Endometrial microvascular endothelial cells (primary cell): ENCODE results near the gene IFNL1. TPM values are rescaled to one million over a fixed set of nuclear protein-coding genes. Genes with fewer than 3 reads are reported as not detected.
"Not testable (repeated sequence)": the region's sequence is repeated elsewhere in the genome, so short reads cannot be mapped to it uniquely, and the experiment has no call there.

ENCODE experiments used
- in situ Hi-C: cut with HindIII; loops from 2 replicates; pipeline ENCODE4 v1.10.0; 2017; ENCODE audit warnings: low sequenced_read_pairs, low pct_unique_long_range_greater_than_20kb; ENCODE audit errors: inconsistent ontology term
- total RNA-seq: library from RNA; depleted of rRNA; stranded (reverse); fragments of >200 nt; gene quantifications from one replicate; pipeline ENCODE4 v1.2.3, GENCODE V29; 2015; ENCODE audit errors: inconsistent ontology term

IFNL1 gene
- total RNA-seq, 1 donor from 2014 or later: not detected

GRCh38 chr19:39268531-39269223 lies 27.5 kb upstream of the IFNL1 start:
- in situ Hi-C loops: not testable (repeated sequence)

DNA sequence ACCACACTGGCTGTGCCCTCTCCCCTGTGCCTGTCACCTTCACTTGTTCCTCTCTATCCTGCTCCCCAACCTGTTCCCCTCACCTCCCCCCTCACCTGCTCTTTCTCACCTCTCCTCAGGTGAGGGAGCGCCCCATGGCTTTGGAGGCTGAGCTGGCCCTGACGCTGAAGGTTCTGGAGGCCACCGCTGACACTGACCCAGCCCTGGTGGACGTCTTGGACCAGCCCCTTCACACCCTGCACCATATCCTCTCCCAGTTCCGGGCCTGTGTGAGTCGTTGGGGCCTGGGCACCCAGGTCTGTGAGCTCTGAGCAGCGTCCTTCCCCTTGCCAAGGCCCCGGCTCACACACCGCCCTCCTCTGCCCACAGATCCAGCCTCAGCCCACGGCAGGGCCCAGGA lies 26.8 kb upstream of the IFNL1 start:
- in situ Hi-C loops: not testable (repeated sequence)

- in situ Hi-C loops: no loop called here
Measured at GRCh38 chr19:39270036-39270871, 26.0 kb upstream of the IFNL1 start.

- in situ Hi-C loops: not testable (repeated sequence)
Measured at GRCh38 chr19:39273859-39274258, 22.3 kb upstream of the IFNL1 start.

- in situ Hi-C loops: no loop called here
Measured at GRCh38 chr19:39275578-39275977, 20.6 kb upstream of the IFNL1 start.

DNA sequence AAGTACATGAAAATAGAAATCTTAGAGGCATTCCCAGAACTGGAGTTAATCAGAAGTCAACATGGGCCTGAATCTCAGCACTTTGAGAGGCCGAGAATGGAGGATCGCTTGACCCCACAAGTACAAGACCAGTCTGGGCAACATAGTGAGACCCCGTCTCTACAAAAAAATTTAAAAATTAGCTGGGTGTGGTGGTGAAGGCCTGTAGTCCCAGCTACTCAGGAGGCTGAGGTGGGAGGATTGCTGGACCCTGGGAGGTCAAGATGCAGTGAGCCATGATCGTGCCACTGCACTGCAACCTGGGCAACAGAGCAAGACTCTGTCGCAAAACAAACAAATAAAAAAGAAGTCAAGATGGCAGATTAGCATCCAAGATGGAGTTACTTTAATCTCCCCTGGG lies 19.5 kb upstream of the IFNL1 start:
- in situ Hi-C loops: no loop called here

GRCh38 chr19:39277598-39277997 lies 18.6 kb upstream of the IFNL1 start:
- in situ Hi-C loops: no loop called here

- in situ Hi-C loops: no loop called here
Measured at GRCh38 chr19:39282021-39282420, 14.2 kb upstream of the IFNL1 start.

GRCh38 chr19:39284032-39284431 lies 12.2 kb upstream of the IFNL1 start:
- in situ Hi-C loops: no loop called here

DNA sequence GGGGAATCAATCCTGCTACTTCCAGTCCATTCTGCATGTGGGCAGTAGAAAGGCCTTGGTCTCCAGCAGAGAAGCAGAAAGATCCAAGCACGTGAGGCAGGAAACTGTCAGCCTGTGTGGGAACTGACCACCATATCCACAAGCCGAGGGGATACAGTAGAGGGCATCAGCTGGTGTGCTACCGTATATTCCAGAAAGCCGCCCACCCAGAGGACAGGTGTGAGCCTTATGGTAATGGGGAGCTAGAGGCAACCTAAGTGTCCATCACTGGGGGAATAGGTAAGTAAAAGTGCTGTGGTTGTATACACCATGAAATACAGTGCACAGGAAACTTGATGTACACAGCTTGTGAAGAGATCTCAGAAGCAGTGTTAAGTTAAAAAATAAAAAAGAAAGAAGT lies 2.8 kb upstream of the IFNL1 start:
- in situ Hi-C loops: no loop called here

DNA sequence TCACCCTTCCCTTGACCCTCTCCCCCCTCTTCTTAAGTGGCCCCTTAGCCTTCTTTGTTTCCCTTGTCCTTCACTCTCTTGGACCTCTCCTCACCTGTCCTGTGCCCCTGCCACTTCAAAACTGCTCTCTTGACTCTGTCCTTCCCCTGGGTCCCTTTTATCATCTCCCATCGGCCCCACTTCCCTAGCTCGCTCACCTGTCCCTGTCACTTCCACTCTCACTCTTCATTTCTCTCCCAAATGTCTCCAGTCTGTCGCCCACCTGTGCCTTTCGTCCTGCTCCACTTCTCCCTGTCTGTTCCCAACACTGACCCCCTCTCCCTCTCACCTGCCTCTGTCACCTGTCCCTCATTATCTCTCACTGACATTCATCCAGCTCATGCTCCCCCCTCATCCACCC lies 699 bp downstream of the IFNL1 start:
- in situ Hi-C loops: no loop called here

DNA sequence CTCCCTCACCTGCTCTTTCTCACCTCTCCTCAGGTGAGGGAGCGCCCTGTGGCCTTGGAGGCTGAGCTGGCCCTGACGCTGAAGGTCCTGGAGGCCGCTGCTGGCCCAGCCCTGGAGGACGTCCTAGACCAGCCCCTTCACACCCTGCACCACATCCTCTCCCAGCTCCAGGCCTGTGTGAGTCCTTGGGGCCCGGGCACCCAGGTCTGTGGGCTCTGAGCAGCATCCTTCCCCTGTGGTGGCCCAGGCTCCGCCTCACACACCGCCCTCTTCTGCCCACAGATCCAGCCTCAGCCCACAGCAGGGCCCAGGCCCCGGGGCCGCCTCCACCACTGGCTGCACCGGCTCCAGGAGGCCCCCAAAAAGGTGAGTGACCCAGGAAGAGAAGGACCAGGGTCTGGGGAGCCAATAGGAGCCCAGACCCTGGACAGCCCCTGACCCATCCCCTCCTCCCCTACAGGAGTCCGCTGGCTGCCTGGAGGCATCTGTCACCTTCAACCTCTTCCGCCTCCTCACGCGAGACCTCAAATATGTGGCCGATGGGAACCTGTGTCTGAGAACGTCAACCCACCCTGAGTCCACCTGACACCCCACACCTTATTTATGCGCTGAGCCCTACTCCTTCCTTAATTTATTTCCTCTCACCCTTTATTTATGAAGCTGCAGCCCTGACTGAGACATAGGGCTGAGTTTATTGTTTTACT lies 1.9 kb downstream of the IFNL1 start:
- in situ Hi-C loops: no loop called here

DNA sequence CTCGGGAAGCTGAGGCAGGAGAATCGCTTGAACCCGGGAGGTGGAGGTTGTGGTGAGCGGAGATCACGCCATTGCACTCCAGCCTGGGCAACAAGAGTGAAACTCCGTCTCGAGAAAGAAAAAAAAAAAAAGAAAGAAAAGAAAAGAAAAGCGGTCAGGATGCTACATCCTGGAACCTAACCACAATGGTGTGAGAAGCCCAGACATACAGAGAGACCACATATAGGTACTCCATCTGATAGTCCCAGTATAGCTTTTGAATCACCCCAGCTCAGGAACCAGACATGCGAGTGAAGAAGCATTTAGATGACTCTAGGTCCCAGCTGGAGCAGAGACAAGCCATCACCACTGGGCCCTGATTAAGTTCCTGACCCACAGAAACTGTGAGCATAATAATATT lies 3.2 kb downstream of the IFNL1 start:
- in situ Hi-C loops: no loop called here

DNA sequence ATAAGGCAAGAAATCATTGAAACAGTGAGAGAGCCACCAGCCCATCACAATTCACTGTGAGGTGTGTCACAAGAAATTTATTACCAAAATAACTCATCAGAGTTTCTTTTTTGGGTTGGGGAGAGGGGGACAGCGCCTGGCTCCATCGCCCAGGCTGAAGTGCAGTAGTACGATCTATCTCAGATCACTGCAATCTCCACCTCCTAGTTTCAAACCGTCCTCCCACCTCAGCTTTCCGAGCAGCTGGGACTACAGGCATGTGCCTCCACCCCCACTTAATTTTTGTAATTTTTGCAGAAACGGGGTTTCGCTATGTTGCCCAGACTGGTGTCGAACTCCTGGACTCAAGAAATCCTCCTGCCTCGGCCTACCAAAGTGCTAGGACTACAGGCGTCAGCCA lies 3.6 kb downstream of the IFNL1 start:
- in situ Hi-C loops: no loop called here

- in situ Hi-C loops: no loop called here
Measured at GRCh38 chr19:39301021-39301420, 4.8 kb downstream of the IFNL1 start.

- in situ Hi-C loops: no loop called here
Measured at GRCh38 chr19:39301562-39301961, 5.4 kb downstream of the IFNL1 start.

DNA sequence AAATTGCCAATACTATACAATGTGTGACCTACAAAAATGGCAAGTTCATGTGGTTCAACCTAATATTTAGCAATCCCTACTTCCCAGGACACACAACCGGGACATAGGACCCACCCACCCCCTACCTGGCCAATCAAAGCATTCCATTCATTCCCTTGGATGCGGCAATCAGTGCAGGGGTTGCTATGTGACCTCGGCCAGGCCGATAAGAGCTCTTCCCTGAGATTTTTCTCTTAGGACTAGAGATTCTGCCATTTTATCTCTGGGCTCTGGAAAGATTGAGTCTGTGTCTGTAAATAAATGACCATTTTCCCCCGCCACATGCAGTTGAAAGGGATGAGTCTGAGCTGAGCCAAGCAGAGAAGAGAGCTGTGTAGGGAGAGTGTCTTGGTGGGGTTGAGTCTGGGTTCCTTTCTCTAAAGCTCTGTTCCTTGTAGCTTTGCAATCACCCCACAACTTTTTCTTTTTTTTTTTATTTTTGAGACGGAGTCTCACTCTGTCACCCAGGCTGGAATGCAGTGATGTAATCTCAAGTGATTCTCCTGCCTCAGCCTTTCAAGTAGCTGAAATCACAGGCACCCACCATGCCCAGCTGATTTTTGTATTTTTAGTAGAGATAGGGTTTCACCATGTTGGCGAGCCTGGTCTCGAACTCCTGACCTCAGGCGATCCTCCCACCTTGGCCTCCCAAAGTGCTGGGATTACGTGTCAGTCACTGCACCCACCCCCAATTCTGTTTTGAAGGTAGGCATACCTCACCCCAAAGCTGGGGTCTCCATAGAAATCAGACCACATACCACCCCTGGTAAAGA lies 7.4 kb downstream of the IFNL1 start:
- in situ Hi-C loops: no loop called here

GRCh38 chr19:39304185-39304513 lies 7.9 kb downstream of the IFNL1 start:
- in situ Hi-C loops: no loop called here
